Measurements from ENCODE around the gene SCYL2. TPM values are rescaled to one million over a fixed set of nuclear protein-coding genes. Genes with fewer than 3 reads are reported as not detected.
"Not testable (repeated sequence)": the region's sequence is repeated elsewhere in the genome, so short reads cannot be mapped to it uniquely, and the experiment has no call there.

SCYL2 gene
- total RNA-seq (2014; rRNA removed; shearing (Covaris generic)) = 54.0 and 56.1 TPM in 2 replicates
- 30.0 and 33.9 TPM in 2 replicates for polyA plus RNA-seq (2014; cell fraction: nucleus; rRNA removed)

- DNase-seq (ENCODE audit: extremely low read depth, low read depth) = peak; percentile 96
Observed at GRCh38 chr12:100266835-100267602, at the start of gene SCYL2, which contains the start of gene DEPDC4. TSS of gene SCYL2 (plus strand) at chr12:100267177. CDS start at chr12:100282971, 15,794 bp downstream. TSS of gene DEPDC4 (minus strand) at chr12:100267079. CDS start at chr12:100267076, 3 bp downstream.

GRCh38 chr12:100219328-100220109 lies 47.5 kb upstream of the SCYL2 start:
- no peak for DNase-seq (ENCODE audit: extremely low read depth, low read depth)

GRCh38 chr12:100221523-100221922 lies 45.5 kb upstream of the SCYL2 start:
- DNase-seq (ENCODE audit: extremely low read depth, low read depth) = no peak

GRCh38 chr12:100222173-100222572 lies 44.8 kb upstream of the SCYL2 start:
- DNase-seq (ENCODE audit: extremely low read depth, low read depth) = not testable (repeated sequence)

GRCh38 chr12:100225491-100225890 lies 41.5 kb upstream of the SCYL2 start:
- no peak for DNase-seq (ENCODE audit: extremely low read depth, low read depth)

GRCh38 chr12:100229036-100229635 lies 37.8 kb upstream of the SCYL2 start:
- DNase-seq (ENCODE audit: extremely low read depth, low read depth) = peak; percentile 21

GRCh38 chr12:100229876-100230275 lies 37.1 kb upstream of the SCYL2 start:
- DNase-seq (ENCODE audit: extremely low read depth, low read depth) = no peak

GRCh38 chr12:100231873-100232272 lies 35.1 kb upstream of the SCYL2 start:
- not testable (repeated sequence) for DNase-seq (ENCODE audit: extremely low read depth, low read depth)

GRCh38 chr12:100234166-100234565 lies 32.8 kb upstream of the SCYL2 start:
- DNase-seq (ENCODE audit: extremely low read depth, low read depth) = no peak

- peak; percentile 42 for DNase-seq (ENCODE audit: extremely low read depth, low read depth)
Observed at GRCh38 chr12:100234591-100235304, 32.2 kb upstream of the SCYL2 start.

- DNase-seq (ENCODE audit: extremely low read depth, low read depth) = no peak
Observed at GRCh38 chr12:100238801-100239200, 28.2 kb upstream of the SCYL2 start.

- no peak for DNase-seq (ENCODE audit: extremely low read depth, low read depth)
Observed at GRCh38 chr12:100239589-100239988, 27.4 kb upstream of the SCYL2 start.

GRCh38 chr12:100243137-100243536 lies 23.8 kb upstream of the SCYL2 start:
- no peak for DNase-seq (ENCODE audit: extremely low read depth, low read depth)

- DNase-seq (ENCODE audit: extremely low read depth, low read depth) = no peak
Observed at GRCh38 chr12:100247765-100248164, 19.2 kb upstream of the SCYL2 start.

GRCh38 chr12:100248886-100249285 lies 18.1 kb upstream of the SCYL2 start:
- no peak for DNase-seq (ENCODE audit: extremely low read depth, low read depth)

GRCh38 chr12:100249941-100250340 lies 17.0 kb upstream of the SCYL2 start:
- no peak for DNase-seq (ENCODE audit: extremely low read depth, low read depth)

- no peak for DNase-seq (ENCODE audit: extremely low read depth, low read depth)
Observed at GRCh38 chr12:100251917-100252316, 15.1 kb upstream of the SCYL2 start.

- no peak for DNase-seq (ENCODE audit: extremely low read depth, low read depth)
Observed at GRCh38 chr12:100253437-100253836, 13.5 kb upstream of the SCYL2 start.

- DNase-seq (ENCODE audit: extremely low read depth, low read depth) = no peak
Observed at GRCh38 chr12:100254876-100255275, 12.1 kb upstream of the SCYL2 start.

GRCh38 chr12:100258127-100258526 lies 8.8 kb upstream of the SCYL2 start:
- DNase-seq (ENCODE audit: extremely low read depth, low read depth) = no peak

GRCh38 chr12:100263131-100263530 lies 3.8 kb upstream of the SCYL2 start:
- no peak for DNase-seq (ENCODE audit: extremely low read depth, low read depth)
